GM23338 (cell line): ENCODE measurements around the gene MLF1. TPM values are rescaled to one million over a fixed set of nuclear protein-coding genes. Genes with fewer than 3 reads are reported as not detected.

Experiments
- ATAC-seq: fragments of 200-7000 bp; cut with Tn5 transposase; 3 replicates; pipeline ENCODE4 v1.9.1; 2020
- DNase-seq: peaks from one replicate; pipeline ENCODE4 v3.0.0-alpha.2; 2015; ENCODE audit warnings: low spot score
- H2AFZ ChIP-seq: fragments of 200-600 bp; sonication (generic); 2 replicates; pipeline ENCODE4 v1.8.0; 2016; ENCODE audit warnings: antibody characterized with exemption, mild to moderate bottlenecking, moderate library complexity
- H3F3A ChIP-seq: fragments of 200-600 bp; sonication (generic); replicated peaks from 2 replicates; pipeline ENCODE4 v1.8.0; 2017; ENCODE audit warnings: antibody characterized with exemption, mixed run types, low read depth
- H3K27ac ChIP-seq: fragments of 200-600 bp; sonication (generic); 2 replicates; pipeline ENCODE4 v1.6.1; 2016; ENCODE audit warnings: low read depth
- H3K27me3 ChIP-seq: fragments of 200-600 bp; sonication (generic); 2 replicates; pipeline ENCODE4 v1.8.0; 2016; ENCODE audit warnings: mild to moderate bottlenecking, mixed run types, moderate library complexity; ENCODE audit not compliant: insufficient read depth
- H3K36me3 ChIP-seq: fragments of 200-600 bp; sonication (generic); 2 replicates; pipeline ENCODE4 v1.8.0; 2016; ENCODE audit warnings: mild to moderate bottlenecking; ENCODE audit not compliant: insufficient read depth
- H3K4me1 ChIP-seq: fragments of 200-600 bp; sonication (generic); 2 replicates; pipeline ENCODE4 v1.8.0; 2016; ENCODE audit warnings: mild to moderate bottlenecking, moderate library complexity; ENCODE audit not compliant: insufficient read depth
- H3K4me2 ChIP-seq: fragments of 200-600 bp; sonication (generic); 2 replicates; pipeline ENCODE4 v1.7.1; 2017; ENCODE audit warnings: mixed run types
- H3K4me3 ChIP-seq: fragments of 200-600 bp; sonication (generic); 2 replicates; pipeline ENCODE4 v1.6.1; 2016; ENCODE audit warnings: mixed run types
- H3K79me2 ChIP-seq: fragments of 200-600 bp; sonication (generic); replicated peaks from 2 replicates; pipeline ENCODE4 v1.8.0; 2017; ENCODE audit warnings: mild to moderate bottlenecking; ENCODE audit not compliant: insufficient read depth
- H3K9me2 ChIP-seq: fragments of 200-600 bp; sonication (generic); 2 replicates; pipeline ENCODE4 v1.8.0; 2017; ENCODE audit not compliant: insufficient read depth
- H4K20me1 ChIP-seq: fragments of 200-600 bp; sonication (generic); replicated peaks from 2 replicates; pipeline ENCODE4 v1.8.0; 2017; ENCODE audit warnings: mild to moderate bottlenecking; ENCODE audit not compliant: insufficient read depth
- H3K27ac Mint-ChIP-seq: 2 replicates; pipeline ENCODE4 v1.8.0; 2020; ENCODE audit warnings: inconsistent platforms, mild to moderate bottlenecking, moderate library complexity, mixed read lengths
- H3K27me3 Mint-ChIP-seq: 3 replicates; pipeline ENCODE4 v1.8.0; 2022; ENCODE audit warnings: low read depth, mild to moderate bottlenecking, moderate library complexity, mixed read lengths, inconsistent platforms; ENCODE audit not compliant: insufficient read depth, poor library complexity
- H3K36me3 Mint-ChIP-seq: 3 replicates; pipeline ENCODE4 v1.8.0; 2021; ENCODE audit warnings: low read depth, mild to moderate bottlenecking, inconsistent platforms, moderate library complexity, mixed read lengths
- H3K4me1 Mint-ChIP-seq: 3 replicates; pipeline ENCODE4 v1.8.0; 2020; ENCODE audit warnings: mild to moderate bottlenecking, inconsistent platforms, mixed read lengths
- H3K4me3 Mint-ChIP-seq: 3 replicates; pipeline ENCODE4 v1.8.0; 2021; ENCODE audit warnings: moderate library complexity, mild to moderate bottlenecking, inconsistent platforms, mixed read lengths
- H3K9me3 Mint-ChIP-seq: 3 replicates; pipeline ENCODE4 v1.8.0; 2020; ENCODE audit warnings: moderate library complexity, mild to moderate bottlenecking, inconsistent platforms, mixed read lengths
- CREB1 ChIP-seq: fragments of 250-450 bp; sonication (Bioruptor Pico); IDR thresholded peaks from 2 replicates; pipeline ENCODE4 v1.5.0; 2020; ENCODE audit warnings: low read depth, mild to moderate bottlenecking, moderate library complexity
- ETS1 ChIP-seq: IDR thresholded peaks from 2 replicates; pipeline ENCODE4 v1.6.1; 2016; ENCODE audit warnings: antibody characterized with exemption
- JUNB ChIP-seq: IDR thresholded peaks from one replicate; pipeline ENCODE4 v1.6.1; 2016; ENCODE audit warnings: antibody characterized with exemption; ENCODE audit not compliant: unreplicated experiment
- NANOG ChIP-seq: IDR thresholded peaks from 2 replicates; pipeline ENCODE4 v1.6.1; 2016; ENCODE audit warnings: antibody characterized with exemption, borderline replicate concordance
- REST ChIP-seq: IDR thresholded peaks from one replicate; pipeline ENCODE4 v1.6.1; 2018; ENCODE audit warnings: antibody characterized with exemption; ENCODE audit not compliant: unreplicated experiment
- STAT1 ChIP-seq: IDR thresholded peaks from one replicate; pipeline ENCODE4 v1.6.1; 2016; ENCODE audit warnings: antibody characterized with exemption; ENCODE audit not compliant: unreplicated experiment
- ZNF114 ChIP-seq: fragments of 250-450 bp; sonication (Bioruptor Pico); IDR thresholded peaks from 2 replicates; pipeline ENCODE4 v1.5.0; 2020; ENCODE audit warnings: mild to moderate bottlenecking, moderate library complexity
- ZNF331 ChIP-seq: fragments of 250-450 bp; sonication (Bioruptor Pico); IDR thresholded peaks from 2 replicates; pipeline ENCODE4 v1.5.0; 2020; ENCODE audit warnings: low read depth, mild to moderate bottlenecking, moderate library complexity
- polyA plus RNA-seq: library from polyadenylated mRNA; unstranded; fragments of >200 nt; fragmentation: Nextera tagmentation; extraction: Ambion mirVana; gene quantifications from 2 replicates; pipeline ENCODE4 v1.2.1, GENCODE V29; 2016
- total RNA-seq: library from RNA; depleted of rRNA; stranded (reverse); fragments of >200 nt; shearing (Covaris generic); gene quantifications from 2 replicates; pipeline ENCODE4 v1.2.3, GENCODE V29; 2014
- TF ChIP-seq, protein P1 (sequence below), 2 experiments: fragments of 200-600 bp in 1 of 2; sonication (generic) in 1 of 2; conservative IDR thresholded peaks; 2 replicates each; pipeline versions ENCODE4 v1.5.1 to v1.6.1; 2016 to 2017; ENCODE audit warnings: antibody characterized with exemption in 2 of 2, low read depth in 2 of 2, mild to moderate bottlenecking in 2 of 2, moderate library complexity in 1 of 2

MLF1 gene
- total and polyA plus RNA-seq, 2 experiments from 2014 or later: 36.6 to 63.6 TPM

- TF ChIP-seq, protein P1, sequence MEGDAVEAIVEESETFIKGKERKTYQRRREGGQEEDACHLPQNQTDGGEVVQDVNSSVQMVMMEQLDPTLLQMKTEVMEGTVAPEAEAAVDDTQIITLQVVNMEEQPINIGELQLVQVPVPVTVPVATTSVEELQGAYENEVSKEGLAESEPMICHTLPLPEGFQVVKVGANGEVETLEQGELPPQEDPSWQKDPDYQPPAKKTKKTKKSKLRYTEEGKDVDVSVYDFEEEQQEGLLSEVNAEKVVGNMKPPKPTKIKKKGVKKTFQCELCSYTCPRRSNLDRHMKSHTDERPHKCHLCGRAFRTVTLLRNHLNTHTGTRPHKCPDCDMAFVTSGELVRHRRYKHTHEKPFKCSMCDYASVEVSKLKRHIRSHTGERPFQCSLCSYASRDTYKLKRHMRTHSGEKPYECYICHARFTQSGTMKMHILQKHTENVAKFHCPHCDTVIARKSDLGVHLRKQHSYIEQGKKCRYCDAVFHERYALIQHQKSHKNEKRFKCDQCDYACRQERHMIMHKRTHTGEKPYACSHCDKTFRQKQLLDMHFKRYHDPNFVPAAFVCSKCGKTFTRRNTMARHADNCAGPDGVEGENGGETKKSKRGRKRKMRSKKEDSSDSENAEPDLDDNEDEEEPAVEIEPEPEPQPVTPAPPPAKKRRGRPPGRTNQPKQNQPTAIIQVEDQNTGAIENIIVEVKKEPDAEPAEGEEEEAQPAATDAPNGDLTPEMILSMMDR (conservative IDR thresholded peaks at IDR 0.05; ENCODE audit: low read depth in 2 of 2): no peak
- TF ChIP-seq CREB1 (CRISPR knock-in tag): no peak
- no peak for TF ChIP-seq NANOG
- TF ChIP-seq JUNB: no peak
- TF ChIP-seq ZNF331: no peak
- no peak for TF ChIP-seq ETS1
Observed at GRCh38 chr3:158574646-158575045, 3.7 kb downstream of the MLF1 start (continued).

- no peaks in the 10 kb centered on the region for H3K9me3 Mint-ChIP-seq
- ATAC-seq: no peak
- H3K4me2 ChIP-seq: no peak overlapping the region
Observed at GRCh38 chr3:158590223-158590622, 19.2 kb downstream of the MLF1 start.

More at GRCh38 chr3:158590223-158590622, 19.2 kb downstream of the MLF1 start:
- Mint-ChIP-seq H3K27me3 (no peaks in the 10 kb centered on the region), H3K4me3 (no peak overlapping the region), H3K36me3 (no peaks in the 10 kb centered on the region), H3K4me1 (no peaks in the 10 kb centered on the region), H3K27ac (no peak overlapping the region)
- TF ChIP-seq REST: no peak
- TF ChIP-seq ZNF114 (CRISPR knock-in tag): no peak
- TF ChIP-seq STAT1: no peak
- TF ChIP-seq NANOG: no peak
- TF ChIP-seq ETS1: no peak
- Histone ChIP-seq H3K4me1 (no peaks in the 10 kb centered on the region), H3K4me3 (no peak overlapping the region), H4K20me1 (no peaks in the 10 kb centered on the region), H3K27me3 (no peaks in the 10 kb centered on the region), H3K9me2 (no peaks in the 10 kb centered on the region), H3K79me2 (no peaks in the 10 kb centered on the region), H3K27ac (no peak overlapping the region), H3F3A (no peaks in the 10 kb centered on the region), H3K36me3 (no peaks in the 10 kb centered on the region), H2AFZ (no peak overlapping the region)
- no peak for DNase-seq
